GM12874 (cell line): ENCODE results near the gene ARPC5.

ENCODE experiments used
- CTCF ChIP-seq: IDR thresholded peaks from 2 replicates; pipeline ENCODE4 v1.5.1; 2011; ENCODE audit warnings: low read depth, mild to moderate bottlenecking, control low read depth, low read length, moderate library complexity; ENCODE audit not compliant: insufficient read depth

Gene ARPC5

GRCh38 chr1:183571678-183572268 is 63.8 kb downstream of the ARPC5 start:
- no peak for TF ChIP-seq CTCF
